ENCODE data around the gene ME3.

DNA sequence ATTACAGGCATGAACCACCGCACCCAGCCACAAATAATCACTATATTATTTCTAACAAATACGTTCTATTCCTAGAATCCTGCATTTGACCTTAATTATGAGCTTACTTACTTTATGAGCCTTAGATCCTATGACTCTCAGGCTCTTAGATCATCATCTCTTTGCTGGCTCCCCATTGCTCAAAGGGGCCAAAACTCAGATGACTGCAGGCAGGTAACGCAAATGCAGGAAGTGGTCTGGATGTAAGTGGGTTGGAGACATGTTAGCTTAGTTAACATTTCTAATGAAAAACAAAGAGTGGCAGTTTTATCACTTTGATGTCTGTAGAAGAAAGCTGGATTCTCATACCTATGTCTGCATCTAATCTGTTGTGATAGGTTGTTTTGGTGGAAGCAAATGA, 274.3 kb downstream of the ME3 start:
- no peak for TF ChIP-seq TCF12 (IDR thresholded peaks at IDR 0.05; ENCODE audit: low read depth)
- TF ChIP-seq NFIC (IDR thresholded peaks at IDR 0.05), result no peak
- TF ChIP-seq EP300 (IDR thresholded peaks at IDR 0.05; ENCODE audit: borderline replicate concordance), result no peak
- TF ChIP-seq TAF1 (IDR thresholded peaks at IDR 0.05; ENCODE audit: low read depth), result no peak
- TF ChIP-seq, protein P1, sequence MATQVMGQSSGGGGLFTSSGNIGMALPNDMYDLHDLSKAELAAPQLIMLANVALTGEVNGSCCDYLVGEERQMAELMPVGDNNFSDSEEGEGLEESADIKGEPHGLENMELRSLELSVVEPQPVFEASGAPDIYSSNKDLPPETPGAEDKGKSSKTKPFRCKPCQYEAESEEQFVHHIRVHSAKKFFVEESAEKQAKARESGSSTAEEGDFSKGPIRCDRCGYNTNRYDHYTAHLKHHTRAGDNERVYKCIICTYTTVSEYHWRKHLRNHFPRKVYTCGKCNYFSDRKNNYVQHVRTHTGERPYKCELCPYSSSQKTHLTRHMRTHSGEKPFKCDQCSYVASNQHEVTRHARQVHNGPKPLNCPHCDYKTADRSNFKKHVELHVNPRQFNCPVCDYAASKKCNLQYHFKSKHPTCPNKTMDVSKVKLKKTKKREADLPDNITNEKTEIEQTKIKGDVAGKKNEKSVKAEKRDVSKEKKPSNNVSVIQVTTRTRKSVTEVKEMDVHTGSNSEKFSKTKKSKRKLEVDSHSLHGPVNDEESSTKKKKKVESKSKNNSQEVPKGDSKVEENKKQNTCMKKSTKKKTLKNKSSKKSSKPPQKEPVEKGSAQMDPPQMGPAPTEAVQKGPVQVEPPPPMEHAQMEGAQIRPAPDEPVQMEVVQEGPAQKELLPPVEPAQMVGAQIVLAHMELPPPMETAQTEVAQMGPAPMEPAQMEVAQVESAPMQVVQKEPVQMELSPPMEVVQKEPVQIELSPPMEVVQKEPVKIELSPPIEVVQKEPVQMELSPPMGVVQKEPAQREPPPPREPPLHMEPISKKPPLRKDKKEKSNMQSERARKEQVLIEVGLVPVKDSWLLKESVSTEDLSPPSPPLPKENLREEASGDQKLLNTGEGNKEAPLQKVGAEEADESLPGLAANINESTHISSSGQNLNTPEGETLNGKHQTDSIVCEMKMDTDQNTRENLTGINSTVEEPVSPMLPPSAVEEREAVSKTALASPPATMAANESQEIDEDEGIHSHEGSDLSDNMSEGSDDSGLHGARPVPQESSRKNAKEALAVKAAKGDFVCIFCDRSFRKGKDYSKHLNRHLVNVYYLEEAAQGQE (IDR thresholded peaks at IDR 0.05; ENCODE audit: low read depth), result no peak

Measured in Ishikawa (cell line).